Measurements from ENCODE around the gene SIPA1L3.

GRCh38 chr19:38245826-38246498, 339.0 kb downstream of the SIPA1L3 start:
- no peak for TF ChIP-seq CTCF (IDR thresholded peaks at IDR 0.05)
- TF ChIP-seq POLR2A (IDR thresholded peaks at IDR 0.05) = no peak

Measured in lower leg skin (tissue), 3 donors.